HEK293 (cell line): Measurements from ENCODE around the gene PSMA7.

Experiments
- CTCF ChIP-seq: fragments of 450-650 bp; formaldehyde crosslinking; IDR thresholded peaks from 2 replicates; pipeline ENCODE4 v1.5.1; 2016; ENCODE audit warnings: missing biosample characterization, missing genetic modification characterization
- KLF16 ChIP-seq: fragments of 450-650 bp; formaldehyde crosslinking; IDR thresholded peaks from 2 replicates; pipeline ENCODE4 v1.5.1; 2017; ENCODE audit warnings: missing biosample characterization, missing genetic modification characterization
- MZF1 ChIP-seq: fragments of 450-650 bp; formaldehyde crosslinking; IDR thresholded peaks from 2 replicates; pipeline ENCODE4 v1.5.1; 2017; ENCODE audit warnings: missing biosample characterization, missing genetic modification characterization, borderline replicate concordance
- TCF7L2 ChIP-seq: IDR thresholded peaks from 2 replicates; pipeline ENCODE4 v1.6.1; 2011; ENCODE audit warnings: low read depth, mild to moderate bottlenecking, inconsistent platforms, low read length, moderate library complexity, borderline replicate concordance
- ZNF133 ChIP-seq: fragments of 450-650 bp; formaldehyde crosslinking; IDR thresholded peaks from 2 replicates; pipeline ENCODE4 v1.5.1; 2016; ENCODE audit warnings: missing biosample characterization, missing genetic modification characterization
- ZNF76 ChIP-seq: fragments of 450-650 bp; formaldehyde crosslinking; IDR thresholded peaks from 2 replicates; pipeline ENCODE4; 2016; ENCODE audit warnings: low read depth, missing biosample characterization, missing genetic modification characterization, borderline replicate concordance
- ZNF785 ChIP-seq: fragments of 450-650 bp; formaldehyde crosslinking; IDR thresholded peaks from 2 replicates; pipeline ENCODE4 v1.5.1; 2016; ENCODE audit warnings: missing biosample characterization, missing genetic modification characterization
- TF ChIP-seq, protein P1 (sequence below): fragments of 450-650 bp; formaldehyde crosslinking; IDR thresholded peaks from 2 replicates; pipeline ENCODE4 v1.5.1; 2016; ENCODE audit warnings: missing biosample characterization, missing genetic modification characterization

DNA sequence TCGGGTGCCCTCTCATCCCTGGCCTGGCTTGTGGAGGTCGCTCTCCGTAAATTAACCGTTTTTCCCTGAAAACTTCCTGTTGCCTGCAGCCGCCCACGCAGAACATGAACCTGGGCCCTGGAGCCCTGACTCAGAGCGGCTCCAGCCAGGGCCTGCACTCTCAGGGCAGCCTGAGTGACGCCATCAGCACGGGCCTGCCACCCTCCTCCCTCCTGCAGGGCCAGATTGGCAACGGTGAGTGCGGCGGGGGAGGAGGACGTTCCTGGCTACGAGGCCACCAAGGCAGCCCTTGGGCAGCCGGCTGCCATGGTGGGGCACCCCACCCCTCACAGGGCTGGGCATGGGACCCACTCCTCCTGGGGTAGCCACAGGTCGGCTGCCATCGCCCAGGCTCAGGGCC is 18.2 kb upstream of the PSMA7 start:
- no peak for TF ChIP-seq CTCF (tag by site-specific recombination)
- TF ChIP-seq TCF7L2 = no peak
- TF ChIP-seq ZNF785 (tag by site-specific recombination) = no peak
- no peak for TF ChIP-seq ZNF133
- TF ChIP-seq KLF16 = no peak
- no peak for TF ChIP-seq MZF1 (tag by site-specific recombination)
- no peak for TF ChIP-seq ZNF76
- TF ChIP-seq, protein P1, sequence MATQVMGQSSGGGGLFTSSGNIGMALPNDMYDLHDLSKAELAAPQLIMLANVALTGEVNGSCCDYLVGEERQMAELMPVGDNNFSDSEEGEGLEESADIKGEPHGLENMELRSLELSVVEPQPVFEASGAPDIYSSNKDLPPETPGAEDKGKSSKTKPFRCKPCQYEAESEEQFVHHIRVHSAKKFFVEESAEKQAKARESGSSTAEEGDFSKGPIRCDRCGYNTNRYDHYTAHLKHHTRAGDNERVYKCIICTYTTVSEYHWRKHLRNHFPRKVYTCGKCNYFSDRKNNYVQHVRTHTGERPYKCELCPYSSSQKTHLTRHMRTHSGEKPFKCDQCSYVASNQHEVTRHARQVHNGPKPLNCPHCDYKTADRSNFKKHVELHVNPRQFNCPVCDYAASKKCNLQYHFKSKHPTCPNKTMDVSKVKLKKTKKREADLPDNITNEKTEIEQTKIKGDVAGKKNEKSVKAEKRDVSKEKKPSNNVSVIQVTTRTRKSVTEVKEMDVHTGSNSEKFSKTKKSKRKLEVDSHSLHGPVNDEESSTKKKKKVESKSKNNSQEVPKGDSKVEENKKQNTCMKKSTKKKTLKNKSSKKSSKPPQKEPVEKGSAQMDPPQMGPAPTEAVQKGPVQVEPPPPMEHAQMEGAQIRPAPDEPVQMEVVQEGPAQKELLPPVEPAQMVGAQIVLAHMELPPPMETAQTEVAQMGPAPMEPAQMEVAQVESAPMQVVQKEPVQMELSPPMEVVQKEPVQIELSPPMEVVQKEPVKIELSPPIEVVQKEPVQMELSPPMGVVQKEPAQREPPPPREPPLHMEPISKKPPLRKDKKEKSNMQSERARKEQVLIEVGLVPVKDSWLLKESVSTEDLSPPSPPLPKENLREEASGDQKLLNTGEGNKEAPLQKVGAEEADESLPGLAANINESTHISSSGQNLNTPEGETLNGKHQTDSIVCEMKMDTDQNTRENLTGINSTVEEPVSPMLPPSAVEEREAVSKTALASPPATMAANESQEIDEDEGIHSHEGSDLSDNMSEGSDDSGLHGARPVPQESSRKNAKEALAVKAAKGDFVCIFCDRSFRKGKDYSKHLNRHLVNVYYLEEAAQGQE (tag by site-specific recombination) = no peak
